ENCODE results near the gene ATP7B. TPM values are rescaled to one million over a fixed set of nuclear protein-coding genes. Genes with fewer than 3 reads are reported as not detected.

Gene ATP7B
- polyA plus RNA-seq, 4 donors, result 8.1 to 31.3 (median 13.5) TPM

DNA sequence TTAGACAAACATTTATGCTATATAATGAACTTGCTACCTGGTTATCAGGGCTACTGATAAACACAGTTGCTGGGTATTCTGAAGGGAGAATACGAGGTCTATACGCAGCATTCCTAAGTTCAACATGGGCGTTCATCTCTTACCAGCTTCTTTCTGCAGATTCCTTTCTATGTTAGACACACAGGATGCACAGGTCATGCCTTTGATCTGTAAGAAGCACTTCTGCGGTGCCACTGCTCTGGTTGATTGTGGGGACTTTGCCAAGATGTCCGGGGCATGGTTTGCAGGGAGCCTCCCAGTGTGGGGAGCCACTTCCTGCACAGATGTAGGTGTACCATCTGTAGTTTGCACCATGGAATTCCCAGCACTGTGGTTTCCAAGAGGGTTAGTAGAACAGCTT is 40.9 kb downstream of the ATP7B start:
- Histone ChIP-seq H3K4me1 (ENCODE audit: control insufficient read depth in 3 of 3, insufficient read depth in 2 of 3, low read depth in 1 of 3, low read length in 2 of 3) (peaks cover 2 to 29% (median 3%) of the 10 kb centered on the region in 3 donors), H3K36me3 (ENCODE audit: control insufficient read depth in 3 of 3, insufficient read depth in 2 of 3, low read depth in 1 of 3, low read length in 3 of 3) (peaks cover 0 to 42% (median 4%) of the 10 kb centered on the region in 3 donors), H3K9me3 (ENCODE audit: control insufficient read depth in 2 of 2, insufficient read depth in 1 of 2, low read depth in 1 of 2, low read length in 1 of 2) (no peaks in the 10 kb centered on the region), H3K27me3 (ENCODE audit: control insufficient read depth in 3 of 3, insufficient read depth in 3 of 3, low read length in 3 of 3) (no peaks in the 10 kb centered on the region), H3K27ac (ENCODE audit: low read depth in 1 of 3, low read length in 2 of 3) (peak overlapping the region; percentile 37 to 84 (median 38)), H3K4me3 (ENCODE audit: low read depth in 1 of 3, low read length in 3 of 3) (no peak overlapping the region)
- FAIRE-seq (no peak), DNase-seq (peak; percentile 58 to 91)
- 6 to 44% (median 23%) methylated on average over 5 of the region's 5 CpGs for WGBS, 3 donors

GRCh38 chr13:51967482-51968446 is 43.5 kb downstream of the ATP7B start:
- Histone ChIP-seq H3K4me1 (ENCODE audit: control insufficient read depth in 3 of 3, insufficient read depth in 2 of 3, low read depth in 1 of 3, low read length in 2 of 3) (peaks cover 2 to 25% (median 3%) of the 10 kb centered on the region in 3 donors), H3K36me3 (ENCODE audit: control insufficient read depth in 3 of 3, insufficient read depth in 2 of 3, low read depth in 1 of 3, low read length in 3 of 3) (peaks cover 0 to 46% (median 7%) of the 10 kb centered on the region in 3 donors), H3K27ac (ENCODE audit: low read depth in 1 of 3, low read length in 2 of 3) (peak overlapping the region in 1 of 3 donors; percentile 11), H3K9me3 (ENCODE audit: control insufficient read depth in 2 of 2, insufficient read depth in 1 of 2, low read depth in 1 of 2, low read length in 1 of 2) (no peaks in the 10 kb centered on the region), H3K4me3 (ENCODE audit: low read depth in 1 of 3, low read length in 3 of 3) (no peak overlapping the region), H3K27me3 (ENCODE audit: control insufficient read depth in 3 of 3, insufficient read depth in 3 of 3, low read length in 3 of 3) (no peaks in the 10 kb centered on the region)
- no peak for FAIRE-seq
- WGBS, 3 donors, result 68 to 85% (median 72%) methylated on average over 8 of the region's 8 CpGs
- no peak for DNase-seq

DNA sequence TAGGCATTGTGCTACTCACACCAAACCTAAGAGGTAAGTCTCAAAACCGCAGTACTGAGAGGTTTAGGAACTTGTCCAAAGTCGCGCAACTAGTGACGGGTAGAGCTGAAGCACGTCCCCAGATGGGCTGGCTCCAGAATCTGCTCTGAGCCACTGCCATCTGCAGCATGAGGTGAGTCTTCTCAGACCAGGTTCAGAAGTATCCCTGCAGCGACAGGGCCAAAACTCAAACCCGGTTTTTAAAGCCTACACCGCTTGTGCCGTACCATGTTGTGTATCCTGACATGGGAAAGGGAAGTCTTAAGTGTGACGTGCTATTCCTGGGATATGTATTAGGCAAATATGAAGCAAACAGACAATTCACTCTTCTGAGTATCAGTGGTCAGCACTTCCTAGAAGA is 45.1 kb downstream of the ATP7B start:
- Histone ChIP-seq H3K4me3 (ENCODE audit: low read depth in 1 of 3, low read length in 3 of 3) (no peak overlapping the region), H3K9me3 (ENCODE audit: control insufficient read depth in 2 of 2, insufficient read depth in 1 of 2, low read depth in 1 of 2, low read length in 1 of 2) (no peaks in the 10 kb centered on the region), H3K4me1 (ENCODE audit: control insufficient read depth in 3 of 3, insufficient read depth in 2 of 3, low read depth in 1 of 3, low read length in 2 of 3) (peaks cover 2 to 26% (median 2%) of the 10 kb centered on the region in 3 donors), H3K27me3 (ENCODE audit: control insufficient read depth in 3 of 3, insufficient read depth in 3 of 3, low read length in 3 of 3) (no peaks in the 10 kb centered on the region), H3K27ac (ENCODE audit: low read depth in 1 of 3, low read length in 2 of 3) (no peak overlapping the region), H3K36me3 (ENCODE audit: control insufficient read depth in 3 of 3, insufficient read depth in 2 of 3, low read depth in 1 of 3, low read length in 3 of 3) (peaks cover 0 to 45% (median 7%) of the 10 kb centered on the region in 3 donors)
- FAIRE-seq, result no peak
- 92 to 97% (median 96%) methylated on average over 10 of the region's 10 CpGs for WGBS, 3 donors
- DNase-seq, result no peak

- peaks cover 5 to 45% (median 10%) of the 10 kb centered on the region in 3 donors for H3K4me1 ChIP-seq (ENCODE audit: control insufficient read depth in 3 of 3, insufficient read depth in 2 of 3, low read depth in 1 of 3, low read length in 2 of 3)
- DNase-seq (no peak), FAIRE-seq (no peak)
- H3K27me3 ChIP-seq (ENCODE audit: control insufficient read depth in 3 of 3, insufficient read depth in 3 of 3, low read length in 3 of 3), result no peaks in the 10 kb centered on the region
- no peak overlapping the region for H3K4me3 ChIP-seq (ENCODE audit: low read depth in 1 of 3, low read length in 3 of 3)
- H3K36me3 ChIP-seq (ENCODE audit: control insufficient read depth in 3 of 3, insufficient read depth in 2 of 3, low read depth in 1 of 3, low read length in 3 of 3), result peaks cover 0 to 41% (median 4%) of the 10 kb centered on the region in 3 donors
- WGBS, 3 donors, result 79 to 89% (median 84%) methylated on average over 5 of the region's 5 CpGs
- peak overlapping the region in 2 of 3 donors; percentile 28 to 89 for H3K27ac ChIP-seq (ENCODE audit: low read depth in 1 of 3, low read length in 2 of 3)
- no peaks in the 10 kb centered on the region for H3K9me3 ChIP-seq (ENCODE audit: control insufficient read depth in 2 of 2, insufficient read depth in 1 of 2, low read depth in 1 of 2, low read length in 1 of 2)
Observed at GRCh38 chr13:51961493-51962403, 49.5 kb downstream of the ATP7B start.

GRCh38 chr13:51960766-51961165 is 50.5 kb downstream of the ATP7B start:
- DNase-seq, result no peak
- Histone ChIP-seq H3K27ac (ENCODE audit: low read depth in 1 of 3, low read length in 2 of 3) (peak overlapping the region in 2 of 3 donors; percentile 21 to 89), H3K9me3 (ENCODE audit: control insufficient read depth in 2 of 2, insufficient read depth in 1 of 2, low read depth in 1 of 2, low read length in 1 of 2) (no peaks in the 10 kb centered on the region), H3K4me1 (ENCODE audit: control insufficient read depth in 3 of 3, insufficient read depth in 2 of 3, low read depth in 1 of 3, low read length in 2 of 3) (peaks cover 9 to 45% (median 11%) of the 10 kb centered on the region in 3 donors), H3K27me3 (ENCODE audit: control insufficient read depth in 3 of 3, insufficient read depth in 3 of 3, low read length in 3 of 3) (no peaks in the 10 kb centered on the region), H3K36me3 (ENCODE audit: control insufficient read depth in 3 of 3, insufficient read depth in 2 of 3, low read depth in 1 of 3, low read length in 3 of 3) (peaks cover 0 to 45% (median 4%) of the 10 kb centered on the region in 3 donors), H3K4me3 (ENCODE audit: low read depth in 1 of 3, low read length in 3 of 3) (no peak overlapping the region)
- FAIRE-seq, result no peak
- 95 to 97% (median 96%) methylated on average over 4 of the region's 4 CpGs for WGBS, 3 donors

DNA sequence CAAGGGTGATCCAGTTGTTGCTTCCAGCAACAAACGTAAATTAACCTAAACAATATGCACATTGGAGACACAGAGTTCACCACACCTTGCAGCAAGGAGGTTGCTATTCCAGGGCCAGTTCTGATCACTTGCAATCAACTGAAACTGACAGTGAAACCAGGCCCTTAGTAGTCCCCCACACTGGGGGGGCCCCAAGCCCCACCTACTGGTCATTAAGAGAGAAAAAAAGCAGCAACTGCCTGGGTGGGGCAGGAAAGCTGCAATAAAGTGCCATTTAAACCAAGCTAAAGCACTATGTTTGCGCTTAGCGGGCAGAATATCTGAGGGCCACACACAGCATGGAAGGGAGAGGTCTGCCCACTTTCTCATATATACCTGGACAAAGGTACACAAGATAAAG is 51.5 kb downstream of the ATP7B start:
- Histone ChIP-seq H3K27ac (ENCODE audit: low read depth in 1 of 3, low read length in 2 of 3) (peak overlapping the region; percentile 43 to 89 (median 63)), H3K9me3 (ENCODE audit: control insufficient read depth in 2 of 2, insufficient read depth in 1 of 2, low read depth in 1 of 2, low read length in 1 of 2) (no peaks in the 10 kb centered on the region), H3K27me3 (ENCODE audit: control insufficient read depth in 3 of 3, insufficient read depth in 3 of 3, low read length in 3 of 3) (no peaks in the 10 kb centered on the region), H3K4me1 (ENCODE audit: control insufficient read depth in 3 of 3, insufficient read depth in 2 of 3, low read depth in 1 of 3, low read length in 2 of 3) (peaks cover 12 to 45% (median 12%) of the 10 kb centered on the region in 3 donors), H3K4me3 (ENCODE audit: low read depth in 1 of 3, low read length in 3 of 3) (no peak overlapping the region), H3K36me3 (ENCODE audit: control insufficient read depth in 3 of 3, insufficient read depth in 2 of 3, low read depth in 1 of 3, low read length in 3 of 3) (peaks cover 0 to 45% (median 0%) of the 10 kb centered on the region in 3 donors)
- DNase-seq (peak; percentile 81 to 93), FAIRE-seq (no peak)
- WGBS, 3 donors, result 22 to 60% (median 23%) methylated on average over 3 of the region's 3 CpGs

DNA sequence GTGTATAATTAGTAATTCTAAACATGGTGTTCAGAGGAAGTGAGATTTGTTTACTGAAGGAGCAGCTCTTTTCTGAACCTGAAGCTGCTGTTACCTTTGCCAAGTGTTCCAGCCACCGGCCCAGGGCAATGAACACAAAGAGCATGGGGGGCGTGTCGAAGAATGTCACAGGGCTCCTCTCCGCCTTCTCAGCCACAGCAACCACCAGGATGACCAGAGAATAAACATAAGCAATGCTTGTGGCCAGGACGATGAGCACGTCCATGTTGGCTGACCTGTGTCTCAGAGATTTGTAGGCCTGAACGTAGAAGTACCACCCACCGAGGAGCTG is 53.1 kb downstream of the ATP7B start:
- DNase-seq, result peak; percentile 80 to 89
- Histone ChIP-seq H3K4me1 (ENCODE audit: control insufficient read depth in 3 of 3, insufficient read depth in 2 of 3, low read depth in 1 of 3, low read length in 2 of 3) (peaks cover 12 to 45% (median 15%) of the 10 kb centered on the region in 3 donors), H3K9me3 (ENCODE audit: control insufficient read depth in 2 of 2, insufficient read depth in 1 of 2, low read depth in 1 of 2, low read length in 1 of 2) (no peaks in the 10 kb centered on the region), H3K27me3 (ENCODE audit: control insufficient read depth in 3 of 3, insufficient read depth in 3 of 3, low read length in 3 of 3) (no peaks in the 10 kb centered on the region), H3K4me3 (ENCODE audit: low read depth in 1 of 3, low read length in 3 of 3) (no peak overlapping the region), H3K36me3 (ENCODE audit: control insufficient read depth in 3 of 3, insufficient read depth in 2 of 3, low read depth in 1 of 3, low read length in 3 of 3) (peaks cover 0 to 46% (median 0%) of the 10 kb centered on the region in 3 donors), H3K27ac (ENCODE audit: low read depth in 1 of 3, low read length in 2 of 3) (peak overlapping the region; percentile 75 to 89 (median 85))
- no peak for FAIRE-seq
- 17 to 62% (median 41%) methylated on average over 8 of the region's 8 CpGs for WGBS, 3 donors
